GM21576 (cell line): ENCODE measurements around the gene STAB2.

Source experiments
- ATAC-seq: cut with Tn5 transposase; IDR thresholded peaks from one replicate; pipeline ENCODE4 v1.9.1; 2021; ENCODE audit warnings: mild to moderate bottlenecking, moderate library complexity; ENCODE audit not compliant: unreplicated experiment

Gene STAB2

DNA sequence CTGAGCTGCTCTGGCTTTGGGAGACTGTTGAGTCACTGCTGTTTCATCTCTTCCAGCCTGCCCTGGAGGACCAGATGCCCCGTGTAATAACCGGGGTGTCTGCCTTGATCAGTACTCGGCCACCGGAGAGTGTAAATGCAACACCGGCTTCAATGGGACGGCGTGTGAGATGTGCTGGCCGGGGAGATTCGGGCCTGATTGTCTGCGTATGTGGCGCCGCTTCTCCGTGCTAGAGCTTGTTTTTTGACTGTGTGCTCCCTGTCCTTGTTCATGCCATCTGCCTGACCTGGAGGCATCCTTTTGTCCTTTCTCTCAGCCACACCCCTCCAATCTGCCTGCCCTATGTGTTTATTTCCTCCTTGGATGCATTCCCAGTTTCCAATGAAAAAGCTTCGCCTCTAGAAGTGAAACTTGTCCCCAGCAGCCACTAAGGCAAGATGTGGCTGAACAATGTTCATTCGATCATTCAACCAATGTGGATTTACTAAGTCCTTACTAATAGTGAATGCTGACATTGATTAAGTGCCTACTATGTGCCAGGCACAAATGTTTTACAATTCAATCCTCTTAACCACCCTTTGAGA is 155.4 kb downstream of the STAB2 start:
- no peak for ATAC-seq

DNA sequence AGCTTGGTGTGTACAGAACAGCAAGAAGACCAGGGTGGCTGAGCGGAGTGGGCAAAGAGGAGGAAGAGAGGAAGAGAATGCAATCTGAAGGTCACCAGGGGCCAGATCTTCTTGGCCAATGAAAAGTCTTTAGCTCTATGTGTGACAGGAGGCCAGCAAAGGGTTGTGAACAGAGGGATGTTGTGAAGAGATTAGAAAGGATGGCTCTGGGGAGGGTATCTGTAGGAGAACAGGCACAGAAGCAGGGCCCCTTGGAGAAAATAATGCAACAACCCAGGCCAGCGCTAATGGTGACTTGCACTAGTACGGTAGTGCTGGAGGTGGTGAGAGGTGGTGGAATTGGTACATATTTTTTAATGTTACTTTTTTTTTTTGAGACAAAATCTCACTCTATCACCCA is 156.7 kb downstream of the STAB2 start:
- ATAC-seq: no peak

DNA sequence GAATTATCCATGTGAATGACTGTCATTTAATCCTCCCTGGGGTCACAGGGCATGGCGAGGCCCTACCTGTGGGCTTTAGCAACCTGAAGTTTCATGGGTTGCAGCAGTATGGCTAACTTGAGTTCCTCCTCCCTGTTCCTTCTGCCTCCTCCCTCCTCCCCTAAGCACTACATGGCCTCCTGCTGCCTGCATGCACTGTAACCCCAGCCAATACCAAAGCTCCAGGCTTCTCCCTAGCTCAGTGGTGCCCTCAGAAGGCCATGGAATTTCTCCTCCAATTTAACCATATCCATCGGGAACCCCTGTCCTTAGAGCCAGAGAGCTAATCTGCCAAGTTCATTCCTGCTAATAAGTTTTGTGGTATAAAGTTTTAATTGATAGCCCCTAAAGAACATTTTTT is 158.9 kb downstream of the STAB2 start:
- ATAC-seq: no peak

DNA sequence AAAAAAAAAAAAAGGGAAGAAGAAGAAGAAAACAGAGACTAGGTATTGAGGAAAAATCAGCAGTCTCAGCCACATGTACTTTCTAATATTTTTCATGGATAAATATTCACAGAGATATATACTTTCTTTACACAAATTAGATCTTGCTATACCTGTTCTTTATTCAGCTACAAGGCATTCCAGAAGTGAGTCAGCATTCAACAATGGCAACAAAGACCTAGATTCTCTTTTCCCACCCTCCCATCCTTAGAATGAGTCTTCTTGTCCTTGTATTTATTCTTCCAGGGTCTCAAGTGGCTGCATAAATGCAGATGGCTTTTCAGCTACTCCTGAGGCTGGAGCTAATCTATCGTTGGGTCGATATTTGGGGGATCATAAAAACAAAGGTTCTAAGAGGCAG is 160.9 kb downstream of the STAB2 start:
- no peak for ATAC-seq

DNA sequence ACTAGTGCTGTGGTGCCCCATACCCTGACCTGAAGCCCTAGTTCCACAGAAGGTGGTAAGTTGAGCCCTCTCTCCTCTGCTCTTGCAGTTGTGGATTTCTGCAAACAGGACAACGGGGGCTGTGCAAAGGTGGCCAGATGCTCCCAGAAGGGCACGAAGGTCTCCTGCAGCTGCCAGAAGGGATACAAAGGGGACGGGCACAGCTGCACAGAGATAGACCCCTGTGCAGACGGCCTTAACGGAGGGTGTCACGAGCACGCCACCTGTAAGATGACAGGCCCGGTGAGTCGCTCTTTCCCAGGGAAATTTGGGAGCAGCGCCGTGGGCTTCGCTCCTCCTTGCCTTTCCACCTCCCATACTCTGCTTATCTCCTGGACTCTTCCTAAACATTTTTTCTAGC is 161.8 kb downstream of the STAB2 start:
- ATAC-seq: no peak

DNA sequence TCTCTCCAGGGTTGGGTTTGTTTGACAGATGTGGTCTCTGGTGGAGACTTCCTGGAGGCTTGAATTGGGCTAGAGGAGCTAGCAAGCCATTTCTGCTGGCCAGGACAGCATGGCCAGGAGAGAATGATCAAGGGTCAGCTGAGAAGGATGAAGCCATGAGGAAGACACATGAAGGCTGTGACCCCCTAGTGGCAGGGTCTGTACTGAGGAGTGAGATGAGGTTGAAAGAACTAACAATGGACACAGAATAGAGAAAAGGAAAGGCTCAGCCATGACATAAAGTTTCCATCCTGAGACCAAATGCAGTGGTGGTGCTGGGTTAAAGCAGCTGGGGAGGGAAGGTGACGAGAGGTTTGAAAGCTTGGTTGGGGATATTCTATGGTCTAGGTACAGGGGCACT is 164.1 kb downstream of the STAB2 start:
- ATAC-seq: no peak

DNA sequence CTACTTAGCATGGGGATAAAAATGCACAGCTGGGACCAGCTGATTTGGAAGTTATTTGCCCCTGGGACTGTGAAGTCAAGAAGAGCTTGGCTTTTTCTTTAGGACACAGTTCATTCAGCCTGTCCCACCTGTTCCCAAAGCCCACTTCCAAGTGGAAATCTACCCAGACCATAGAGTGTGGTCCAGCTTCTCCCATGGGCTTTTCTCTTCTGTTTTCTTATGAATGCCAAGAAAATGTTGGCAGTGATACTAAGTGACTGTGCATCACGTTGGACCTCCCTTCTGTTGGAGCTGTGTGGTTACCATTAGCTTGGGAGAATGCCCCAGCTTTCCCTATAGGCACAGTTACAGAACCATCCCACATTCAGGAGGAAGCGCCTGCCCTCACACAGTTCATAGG is 164.5 kb downstream of the STAB2 start:
- ATAC-seq: no peak

DNA sequence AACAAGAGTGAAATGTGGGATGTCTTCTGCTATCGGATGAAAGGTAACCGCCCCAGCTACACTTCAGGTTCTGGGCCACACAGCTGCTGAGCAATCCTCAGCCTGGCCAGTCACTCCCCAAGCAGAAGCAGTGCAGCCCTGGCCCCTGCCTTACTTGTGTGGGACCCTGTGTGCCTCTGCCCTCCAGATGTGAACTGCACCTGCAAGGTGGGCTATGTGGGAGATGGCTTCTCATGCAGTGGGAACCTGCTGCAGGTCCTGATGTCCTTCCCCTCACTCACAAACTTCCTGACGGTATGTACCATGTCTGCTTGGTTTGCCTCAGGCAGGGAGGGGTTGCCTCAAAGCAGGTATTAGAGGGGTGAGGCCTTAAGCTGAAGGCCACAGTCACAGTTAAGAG is 168.4 kb downstream of the STAB2 start:
- no peak for ATAC-seq

DNA sequence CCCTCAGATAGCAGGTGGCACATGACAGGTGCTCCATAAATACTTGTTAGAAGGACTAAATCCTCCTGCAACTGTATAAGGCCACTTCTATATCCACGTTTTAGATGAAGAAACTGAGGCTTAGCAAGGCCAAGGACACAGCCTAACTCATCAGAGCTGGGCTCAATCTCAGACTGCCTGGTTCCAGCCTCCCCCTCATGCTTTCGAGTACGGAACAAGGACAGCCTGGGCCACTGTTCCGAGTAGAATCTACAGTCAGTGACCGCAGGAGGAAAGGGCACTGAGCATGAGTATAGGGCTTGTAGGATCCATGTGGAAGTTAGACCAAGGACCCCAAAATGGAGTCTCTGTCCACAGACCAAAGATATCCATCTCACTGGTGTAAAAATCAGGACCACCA is 169.4 kb downstream of the STAB2 start:
- no peak for ATAC-seq

DNA sequence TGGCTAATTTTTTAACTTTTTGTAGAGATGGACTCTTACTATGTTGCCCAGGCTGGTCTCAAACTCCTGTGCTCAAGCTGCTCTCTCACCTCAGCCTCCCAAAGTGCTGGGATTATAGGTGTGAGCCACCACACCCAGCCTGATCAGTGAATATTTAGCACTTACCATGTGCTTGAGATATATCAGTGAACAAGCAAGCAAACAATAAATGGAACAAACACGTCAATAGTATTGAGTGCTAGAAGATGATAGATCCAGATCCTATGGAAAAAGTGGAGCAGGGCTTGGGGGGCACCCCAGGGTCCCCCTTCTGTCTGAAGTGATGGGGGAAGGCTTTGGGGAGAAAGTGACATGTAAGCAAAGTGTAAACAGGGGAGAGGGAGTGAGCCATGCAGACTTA is 170.2 kb downstream of the STAB2 start:
- ATAC-seq: no peak

DNA sequence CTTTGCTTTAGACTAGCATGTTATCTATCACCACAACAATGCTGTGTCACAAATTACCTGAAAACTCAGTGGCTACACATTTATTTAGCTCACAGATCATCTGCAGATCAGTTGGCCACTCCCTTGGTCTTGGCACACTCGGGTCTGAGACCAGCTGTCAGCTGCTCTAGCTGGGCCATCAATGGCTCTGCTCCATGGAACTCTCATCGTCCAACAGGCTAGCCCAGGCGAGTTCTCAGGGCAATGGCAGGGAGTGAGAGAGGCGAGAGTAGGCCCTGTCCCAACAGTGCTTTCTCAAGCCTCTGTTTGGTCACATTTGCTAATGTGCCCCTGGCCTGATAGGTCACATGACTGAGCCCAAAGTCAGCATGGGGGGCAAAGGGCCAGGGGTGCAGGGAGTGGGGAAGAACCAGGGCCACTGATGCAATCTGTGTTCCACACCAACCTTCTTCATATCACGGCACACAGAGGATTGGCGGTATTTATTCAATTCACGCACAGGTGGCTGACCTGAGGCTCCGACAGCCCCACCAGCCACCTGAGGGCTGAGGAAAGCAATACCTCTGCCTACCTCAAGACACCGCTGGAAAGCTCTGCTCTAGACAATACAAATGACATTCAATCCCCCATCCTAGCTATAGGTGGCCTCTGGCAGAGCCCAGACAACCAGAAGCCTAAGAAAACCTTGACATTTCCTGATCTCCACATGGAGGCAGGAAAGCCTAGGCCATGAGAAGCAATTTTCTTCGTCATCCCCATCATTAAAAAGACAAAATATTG is 171.4 kb downstream of the STAB2 start:
- ATAC-seq: no peak

DNA sequence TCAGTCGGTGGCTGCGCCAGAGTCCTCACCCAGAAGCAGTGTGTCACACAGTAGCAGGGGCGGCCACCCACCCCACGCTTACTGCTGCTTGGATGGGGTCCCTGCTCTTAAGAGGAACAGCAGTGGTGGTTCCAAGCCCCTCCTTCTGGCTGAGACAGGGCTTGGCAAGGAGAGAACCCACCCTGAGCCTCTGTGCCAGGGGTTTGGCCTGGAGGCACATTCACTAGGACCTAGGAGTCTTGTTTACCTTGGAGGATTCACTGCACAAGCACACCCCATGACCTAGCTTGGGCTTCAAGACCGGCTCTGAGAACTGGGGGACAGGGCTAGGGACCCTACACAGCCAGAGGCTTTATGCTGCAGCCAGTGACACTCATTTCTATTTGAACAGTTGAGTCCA is 175.4 kb downstream of the STAB2 start:
- no peak for ATAC-seq

DNA sequence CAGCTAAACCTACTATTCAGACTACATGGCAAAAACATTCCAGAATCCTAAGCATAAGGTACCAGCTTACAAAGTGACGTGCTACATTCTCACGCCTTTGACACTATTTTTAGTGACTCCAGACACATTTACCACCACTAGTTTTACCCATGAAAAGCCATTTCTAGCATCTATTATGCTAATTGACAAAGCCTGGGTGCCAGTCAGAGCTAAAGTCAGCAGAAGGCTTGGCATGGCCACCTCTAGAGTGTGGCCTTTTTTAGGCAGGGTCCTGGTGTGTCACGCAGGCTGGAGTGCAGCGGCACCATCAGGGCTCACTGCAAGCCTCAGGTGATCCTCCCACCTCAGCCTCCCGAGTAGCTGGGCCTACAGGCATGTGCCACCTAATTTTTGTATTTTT is 178.2 kb downstream of the STAB2 start:
- no peak for ATAC-seq

DNA sequence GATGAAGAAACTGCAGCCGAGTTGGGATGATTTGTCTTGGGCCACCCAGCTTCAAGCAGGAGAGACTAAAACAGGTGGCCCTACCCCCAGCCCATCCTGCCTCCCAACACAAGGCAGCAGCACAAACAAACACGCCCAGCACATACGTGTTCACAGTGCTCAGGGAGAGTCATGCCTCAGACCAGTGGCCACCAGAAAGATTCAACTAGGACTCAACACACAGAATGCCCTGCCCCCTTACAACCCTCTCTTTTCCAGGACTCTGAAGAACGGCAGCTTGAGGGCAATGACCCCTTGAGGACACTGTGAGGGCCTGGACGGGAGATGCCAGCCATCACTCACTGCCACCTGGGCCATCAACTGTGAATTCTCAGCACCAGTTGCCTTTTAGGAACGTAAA is 179.0 kb downstream of the STAB2 start:
- ATAC-seq: no peak

DNA sequence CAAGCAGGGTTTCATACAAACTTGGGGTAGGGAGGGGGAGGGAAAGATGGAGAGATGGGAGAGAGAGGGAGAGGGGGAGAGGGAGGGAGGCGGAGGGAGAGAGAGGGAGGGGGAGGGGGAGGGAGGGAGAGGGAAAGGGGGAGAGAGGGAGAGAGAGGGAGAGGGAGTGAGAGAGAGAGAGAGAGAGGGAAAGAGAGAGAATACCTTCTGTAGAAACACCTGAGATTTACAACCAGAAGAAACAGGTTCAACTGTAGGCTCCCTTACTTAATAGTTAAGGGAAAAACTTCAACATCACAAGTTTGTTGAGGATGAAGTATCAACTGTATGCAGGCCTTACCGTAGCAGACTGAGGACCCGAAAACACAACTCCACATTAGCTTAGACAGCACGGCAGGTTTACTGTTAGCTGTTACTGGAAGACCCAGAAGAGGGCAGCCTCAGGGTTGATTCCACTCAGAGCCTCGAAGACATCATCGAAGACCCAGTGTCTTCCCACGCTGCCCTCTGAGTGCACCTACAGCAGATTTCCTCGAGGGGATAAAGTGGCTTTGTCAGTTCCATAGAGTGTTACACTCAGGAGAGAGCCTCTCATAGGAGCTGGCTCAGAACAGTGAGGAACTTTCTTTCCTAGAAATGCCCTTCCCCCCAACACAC is 181.5 kb downstream of the STAB2 start:
- no peak for ATAC-seq

DNA sequence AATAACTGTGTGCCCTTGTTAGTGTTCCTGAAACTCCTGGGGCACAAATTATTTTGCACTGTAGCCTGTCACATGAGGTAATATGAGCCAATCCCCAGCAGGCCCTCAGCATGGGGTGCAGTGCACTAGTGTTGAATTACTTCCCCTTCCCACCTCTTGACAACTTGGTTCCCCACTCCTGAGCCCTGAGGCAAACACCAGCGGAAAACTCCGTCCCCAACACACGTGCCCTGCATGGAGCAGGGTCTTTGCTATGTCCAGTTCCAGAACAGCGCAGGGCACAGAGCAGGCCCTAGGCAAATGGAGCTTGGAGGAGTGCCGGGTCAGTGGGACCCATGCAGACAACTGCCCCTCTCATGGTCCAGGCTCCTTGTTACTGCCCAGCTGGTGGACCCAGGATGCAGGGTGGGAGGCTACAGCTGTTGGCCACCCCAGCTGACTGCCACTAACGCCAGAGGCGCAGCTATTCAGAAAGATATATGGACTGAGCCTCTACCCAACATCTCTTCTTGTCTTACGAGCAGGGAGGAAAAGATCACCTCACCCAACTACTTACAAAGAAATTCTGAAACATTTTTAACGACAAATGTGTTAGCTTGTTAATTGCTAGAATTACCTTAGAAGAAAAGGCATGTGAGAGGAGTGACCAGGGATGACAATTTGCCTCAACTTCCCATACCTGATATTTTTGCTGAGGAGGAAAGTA is 182.3 kb downstream of the STAB2 start:
- ATAC-seq: no peak

DNA sequence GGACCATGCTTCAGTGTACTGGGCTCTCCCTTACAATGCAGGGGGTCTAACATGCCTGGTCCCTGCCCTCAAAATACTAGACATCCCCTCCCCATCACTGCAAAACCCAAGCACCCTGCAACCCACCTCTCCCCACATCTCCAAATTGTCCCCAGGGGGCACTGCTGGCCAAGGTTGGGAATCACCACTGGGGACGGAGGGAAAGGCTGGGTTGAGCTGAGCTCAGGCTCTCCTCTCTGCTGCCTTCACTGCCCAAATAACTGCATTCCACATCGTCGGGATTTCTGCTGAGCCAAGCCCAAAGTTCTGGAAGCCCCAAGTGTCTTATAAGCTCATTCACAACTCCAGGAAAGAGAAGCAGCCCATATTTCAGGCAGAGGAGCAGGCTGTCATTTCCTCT is 184.4 kb downstream of the STAB2 start:
- ATAC-seq: no peak

DNA sequence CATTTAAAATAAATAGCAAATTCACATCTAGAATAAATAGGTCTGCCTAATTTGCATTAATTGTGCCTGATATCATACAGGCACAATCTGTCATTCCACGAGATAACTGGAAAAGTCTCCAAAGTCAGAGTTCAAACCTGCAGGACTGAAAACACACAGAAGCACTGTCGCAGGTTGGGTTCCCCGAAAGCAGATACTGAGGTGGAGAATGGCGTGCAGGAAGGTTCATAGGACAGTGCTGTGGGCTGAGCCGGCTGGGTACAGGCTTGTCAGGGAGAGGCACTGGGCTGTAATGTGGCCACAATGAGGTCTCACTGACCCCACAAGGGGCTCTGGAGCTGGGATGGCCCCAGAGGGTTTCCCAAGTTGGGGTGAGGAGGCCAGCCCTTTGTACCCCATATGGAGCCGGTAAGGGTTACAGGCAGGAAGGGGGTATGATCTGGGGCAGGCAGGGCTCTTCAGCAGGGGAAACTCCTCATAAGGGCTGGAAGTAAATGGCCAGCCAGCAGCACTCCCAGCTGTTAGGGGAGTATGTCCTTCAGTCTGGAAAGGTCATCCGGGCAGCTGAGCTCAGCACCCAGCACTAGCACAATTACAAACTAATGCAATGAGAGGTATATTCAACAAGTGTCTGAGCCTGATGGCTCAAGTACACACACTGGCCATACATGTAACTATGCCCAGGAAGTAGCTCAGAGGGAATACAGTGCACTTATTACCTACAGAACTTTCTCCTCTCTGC is 185.5 kb downstream of the STAB2 start:
- no peak for ATAC-seq

DNA sequence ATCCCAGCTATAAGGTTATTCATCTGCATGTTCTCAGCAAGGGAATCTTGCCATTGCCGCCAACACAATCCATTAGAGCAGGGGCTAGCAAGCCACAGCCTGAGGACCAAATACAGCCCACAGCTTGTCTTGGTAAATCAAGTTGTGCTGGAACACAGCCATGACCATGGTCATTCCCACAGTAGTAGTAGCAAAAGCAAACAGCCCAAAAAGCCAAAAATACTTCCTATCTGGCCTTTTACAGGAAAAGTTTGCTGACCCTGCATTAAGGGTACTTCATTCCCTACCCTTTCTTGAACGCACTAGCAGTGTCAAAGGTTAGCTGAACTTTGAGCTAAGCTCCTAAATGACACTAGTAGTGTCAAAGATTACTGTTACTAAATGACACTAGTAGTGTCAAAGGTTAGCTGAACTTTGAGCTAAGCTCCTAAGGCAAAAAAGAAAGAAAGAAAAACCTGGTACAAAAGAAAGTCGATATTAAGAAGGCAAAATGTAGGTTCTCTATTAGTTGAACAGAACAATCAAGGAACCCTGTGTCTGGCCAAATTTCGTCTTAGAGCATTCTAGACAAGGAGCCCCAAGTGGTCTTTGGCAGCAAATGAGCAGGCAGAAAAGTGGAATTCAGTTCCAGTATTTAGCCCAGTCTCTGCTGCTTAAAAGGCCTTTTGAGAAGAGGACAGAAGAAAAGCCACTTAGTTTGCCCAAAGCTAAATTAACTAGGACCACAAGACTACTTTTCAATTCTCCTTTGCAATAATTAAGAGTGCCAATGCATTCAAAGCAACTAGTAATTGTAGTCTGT is 186.2 kb downstream of the STAB2 start:
- no peak for ATAC-seq

DNA sequence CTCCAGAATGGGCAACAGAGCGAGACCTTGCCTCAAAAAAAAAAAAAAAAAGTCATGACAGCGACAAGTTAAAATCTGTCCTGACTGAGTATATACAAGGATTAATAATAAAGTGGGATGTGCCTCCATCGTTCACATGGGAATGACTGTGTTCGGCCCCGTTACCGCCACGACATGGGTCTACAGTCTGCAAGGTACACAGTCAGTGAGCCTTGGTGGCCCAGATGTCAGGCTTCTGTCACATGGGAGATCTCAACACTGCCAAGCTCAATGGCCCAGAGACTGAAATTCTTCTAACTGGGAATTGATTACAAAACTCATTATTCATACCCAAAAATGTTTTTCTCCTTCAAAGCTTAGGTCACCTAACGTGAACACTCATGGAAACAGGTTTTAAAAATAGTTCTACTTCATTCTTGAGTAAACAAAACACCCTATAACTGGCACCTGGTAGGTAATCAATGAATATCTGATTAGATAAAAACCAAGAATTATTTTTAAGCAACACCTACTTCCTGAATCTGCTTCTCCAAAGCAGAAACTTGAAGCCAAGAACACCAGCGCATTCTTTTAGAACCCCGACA is 188.0 kb downstream of the STAB2 start:
- ATAC-seq: no peak
